Esophagus muscularis mucosa (tissue), 4 donors: ENCODE measurements around the gene EIF2B1. TPM values are rescaled to one million over a fixed set of nuclear protein-coding genes. Genes with fewer than 3 reads are reported as not detected.
"Not testable (repeated sequence)": the region's sequence is repeated elsewhere in the genome, so short reads cannot be mapped to it uniquely, and the experiment has no call there.

Source experiments
- DNase-seq: peaks from one replicate; pipeline ENCODE4 v3.0.0-alpha.2; 2017; ENCODE audit errors: extremely low spot score
- H3K27ac ChIP-seq, 4 donors: fragments of 200-600 bp; sonication (generic); replicated peaks in 1 of 4; 1 replicate in 3 of 4; 2 replicates in 1 of 4; pipeline ENCODE4 v1.5.1; 2016 to 2019; ENCODE audit warnings: mild to moderate bottlenecking in 1 of 4
- H3K27me3 ChIP-seq, 4 donors: fragments of 200-600 bp; sonication (generic); one replicate each; pipeline versions ENCODE4 v1.5.1 to v1.6.0; 2016 to 2019
- H3K36me3 ChIP-seq, 4 donors: fragments of 200-600 bp; sonication (generic); one replicate each; pipeline ENCODE4 v1.5.1; 2016 to 2019
- H3K4me1 ChIP-seq, 4 donors: fragments of 200-600 bp; sonication (generic); one replicate each; pipeline ENCODE4 v1.5.1; 2016 to 2019
- H3K4me3 ChIP-seq, 4 donors: fragments of 200-600 bp; sonication (generic); 1 replicate in 2 of 4; 2 replicates in 2 of 4; pipeline ENCODE4 v1.5.1; 2016 to 2019; ENCODE audit warnings: mild to moderate bottlenecking in 4 of 4, moderate library complexity in 1 of 4
- H3K9me3 ChIP-seq, 4 donors: fragments of 200-600 bp; sonication (generic); 1 replicate in 3 of 4; 2 replicates in 1 of 4; pipeline ENCODE4 v1.5.1; 2016 to 2019
- EP300 ChIP-seq: sonication (generic); formaldehyde crosslinking; IDR thresholded peaks from one replicate; pipeline ENCODE4 v1.6.1; 2017; ENCODE audit warnings: antibody characterized with exemption
- POLR2A ChIP-seq: fragments of 450-650 bp; IDR thresholded peaks from one replicate; pipeline ENCODE4 v1.6.1; 2017; ENCODE audit warnings: antibody characterized with exemption, moderate library complexity, mild to moderate bottlenecking, low read depth
- POLR2AphosphoS5 ChIP-seq, 2 donors: sonication (generic); formaldehyde crosslinking; IDR thresholded peaks; one replicate each; pipeline ENCODE4 v1.6.1; 2017; ENCODE audit warnings: antibody characterized with exemption in 2 of 2
- WGBS: methylation state at CpG from one replicate; pipeline ENCODE4 v1.1.5; 2018; 5-methylcytosine and 5-hydroxymethylcytosine counted together
- intact Hi-C: fragments of 100-400 bp; cut with DNase I; formaldehyde crosslinking; loops from one replicate; pipeline ENCODE4 v1.15.1; 2023
- total RNA-seq, 4 donors: library from RNA; depleted of rRNA; stranded (reverse); fragments of >200 nt; gene quantifications; one replicate each; pipeline versions ENCODE4 v1.1.0 to v1.2.1, GENCODE V29; 2016
- TF ChIP-seq, protein P1 (sequence below), 3 experiments: fragments of 200-600 bp in 2 of 3; fragments of 450-650 bp in 1 of 3; sonication (generic) in 2 of 3; IDR thresholded peaks; one replicate each; pipeline ENCODE4 v1.5.1; 2017 to 2019; ENCODE audit warnings: antibody characterized with exemption in 3 of 3, mild to moderate bottlenecking in 2 of 3, moderate library complexity in 1 of 3

The EIF2B1 gene
- total RNA-seq, 4 donors from 2014 or later: 73.7 to 117 (median 94.6) TPM

DNA sequence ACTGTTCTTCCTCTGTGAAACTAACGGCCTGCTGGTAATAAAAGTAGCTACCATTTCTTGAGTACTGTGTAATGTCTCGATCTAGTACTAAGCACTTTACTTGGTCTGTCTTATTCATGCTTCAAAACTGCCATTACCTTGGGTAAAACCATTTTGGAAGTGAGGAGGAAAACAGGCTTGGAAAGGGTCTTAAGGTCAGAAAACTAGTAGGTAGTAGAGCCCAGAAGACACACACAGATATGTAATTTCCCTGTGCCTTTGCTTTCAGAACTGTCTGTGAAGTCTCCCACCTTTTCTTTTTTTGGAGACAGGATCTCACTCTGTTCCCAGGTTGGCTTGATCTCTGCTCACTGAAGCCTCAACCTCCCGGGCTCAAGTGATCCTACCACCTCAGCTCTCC lies 35.0 kb downstream of the EIF2B1 start:
- intact Hi-C loops: no loop called here
- no peak for DNase-seq
- Histone ChIP-seq H3K4me3 (no peak overlapping the region), H3K27me3 (no peaks in the 10 kb centered on the region), H3K4me1 (peaks cover 20 to 31% (median 27%) of the 10 kb centered on the region in 4 donors), H3K9me3 (no peaks in the 10 kb centered on the region), H3K27ac (no peak overlapping the region), H3K36me3 (peaks cover 19 to 56% (median 50%) of the 10 kb centered on the region in 4 donors)
- 90% methylated on average over 3 of the region's 3 CpGs for WGBS
- no peak for TF ChIP-seq POLR2AphosphoS5 (IDR thresholded peaks at IDR 0.05)
- TF ChIP-seq, protein P1, sequence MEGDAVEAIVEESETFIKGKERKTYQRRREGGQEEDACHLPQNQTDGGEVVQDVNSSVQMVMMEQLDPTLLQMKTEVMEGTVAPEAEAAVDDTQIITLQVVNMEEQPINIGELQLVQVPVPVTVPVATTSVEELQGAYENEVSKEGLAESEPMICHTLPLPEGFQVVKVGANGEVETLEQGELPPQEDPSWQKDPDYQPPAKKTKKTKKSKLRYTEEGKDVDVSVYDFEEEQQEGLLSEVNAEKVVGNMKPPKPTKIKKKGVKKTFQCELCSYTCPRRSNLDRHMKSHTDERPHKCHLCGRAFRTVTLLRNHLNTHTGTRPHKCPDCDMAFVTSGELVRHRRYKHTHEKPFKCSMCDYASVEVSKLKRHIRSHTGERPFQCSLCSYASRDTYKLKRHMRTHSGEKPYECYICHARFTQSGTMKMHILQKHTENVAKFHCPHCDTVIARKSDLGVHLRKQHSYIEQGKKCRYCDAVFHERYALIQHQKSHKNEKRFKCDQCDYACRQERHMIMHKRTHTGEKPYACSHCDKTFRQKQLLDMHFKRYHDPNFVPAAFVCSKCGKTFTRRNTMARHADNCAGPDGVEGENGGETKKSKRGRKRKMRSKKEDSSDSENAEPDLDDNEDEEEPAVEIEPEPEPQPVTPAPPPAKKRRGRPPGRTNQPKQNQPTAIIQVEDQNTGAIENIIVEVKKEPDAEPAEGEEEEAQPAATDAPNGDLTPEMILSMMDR (IDR thresholded peaks at IDR 0.05): no peak

DNA sequence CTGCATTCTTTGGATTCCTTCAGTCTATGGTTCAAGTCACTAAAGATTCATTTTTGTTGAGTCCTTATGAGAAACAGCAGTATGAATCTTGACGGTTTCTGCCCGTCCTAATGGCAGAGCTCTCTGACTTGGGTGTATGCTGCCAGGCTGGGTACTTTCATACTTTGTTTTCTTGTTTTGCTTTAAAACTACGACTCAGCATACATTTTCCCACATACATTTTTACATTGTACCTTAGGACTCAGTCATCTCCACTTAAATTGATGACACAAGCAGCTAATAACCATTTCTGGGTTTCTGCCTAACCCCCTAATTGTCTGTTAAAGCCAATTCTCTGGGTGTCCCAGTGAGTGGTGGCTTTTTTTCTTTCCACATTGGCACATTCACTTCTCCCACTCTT lies 36.4 kb downstream of the EIF2B1 start:
- no peak for DNase-seq
- Histone ChIP-seq H3K4me1 (peaks cover 9 to 30% (median 17%) of the 10 kb centered on the region in 4 donors), H3K27ac (no peak overlapping the region), H3K27me3 (no peaks in the 10 kb centered on the region), H3K36me3 (peaks cover 26 to 70% (median 64%) of the 10 kb centered on the region in 4 donors), H3K4me3 (no peak overlapping the region), H3K9me3 (no peaks in the 10 kb centered on the region)
- intact Hi-C loops: no loop called here
- TF ChIP-seq POLR2A (no peak), EP300 (no peak), POLR2AphosphoS5 (IDR thresholded peaks at IDR 0.05) (no peak)
- TF ChIP-seq, protein P1 (IDR thresholded peaks at IDR 0.05): no peak
- 60% methylated on average over 3 of the region's 3 CpGs for WGBS

GRCh38 chr12:123595729-123596128 lies 37.8 kb downstream of the EIF2B1 start:
- H3K27ac ChIP-seq: no peak overlapping the region
- DNase-seq: no peak
- intact Hi-C loops: no loop called here
- H3K4me1 ChIP-seq: peaks cover 2 to 32% (median 14%) of the 10 kb centered on the region in 4 donors
- H3K4me3 ChIP-seq: no peak overlapping the region
- TF ChIP-seq EP300: no peak
- TF ChIP-seq, protein P1 (IDR thresholded peaks at IDR 0.05): no peak
- TF ChIP-seq POLR2AphosphoS5 (IDR thresholded peaks at IDR 0.05): no peak
- no peak for TF ChIP-seq POLR2A
- H3K9me3 ChIP-seq: no peaks in the 10 kb centered on the region
- no peaks in the 10 kb centered on the region for H3K27me3 ChIP-seq
- peaks cover 38 to 84% (median 78%) of the 10 kb centered on the region in 4 donors for H3K36me3 ChIP-seq

DNA sequence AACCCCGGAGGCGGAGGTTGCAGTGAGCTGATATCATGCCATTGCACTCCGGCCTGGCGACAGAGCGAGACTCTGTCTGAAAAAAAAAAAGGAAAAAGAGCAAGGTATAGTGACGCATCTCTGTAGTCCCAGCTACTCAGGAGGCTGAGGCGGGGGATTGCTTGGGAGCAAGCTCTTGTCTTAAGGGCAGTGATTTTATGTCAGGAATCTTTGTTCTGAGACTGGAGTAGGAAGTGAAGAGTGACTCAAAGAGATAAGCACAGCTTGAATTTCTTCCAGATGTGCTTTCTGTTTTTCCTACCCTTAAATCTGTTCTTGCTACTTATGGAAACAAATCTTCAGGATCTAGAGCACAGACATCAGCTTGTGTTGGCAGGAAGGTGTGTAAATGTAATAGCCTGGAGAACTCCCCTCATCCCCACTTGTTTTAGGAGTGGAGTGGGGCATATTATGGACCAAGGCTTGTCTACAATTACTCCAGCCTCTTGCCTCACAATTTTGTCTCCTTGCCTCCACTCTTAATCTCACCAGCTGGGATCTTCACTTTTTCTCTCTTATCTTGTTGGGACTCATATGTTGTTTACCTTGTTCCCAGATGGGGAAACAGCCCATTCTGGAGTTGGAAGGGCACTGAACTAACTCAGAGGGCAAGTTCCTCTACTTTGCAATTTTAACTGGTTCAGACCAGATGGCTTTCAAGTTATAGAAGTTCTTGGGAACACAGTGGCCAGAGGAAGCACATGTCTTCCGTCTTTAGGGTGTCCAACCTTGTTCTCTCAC lies 41.6 kb downstream of the EIF2B1 start:
- 76% methylated on average over 8 of the region's 8 CpGs for WGBS
- Histone ChIP-seq H3K27ac (no peak overlapping the region), H3K9me3 (no peaks in the 10 kb centered on the region), H3K4me1 (peaks cover 21 to 61% (median 38%) of the 10 kb centered on the region in 4 donors), H3K36me3 (peaks cover 58 to 100% (median 94%) of the 10 kb centered on the region in 4 donors), H3K27me3 (no peaks in the 10 kb centered on the region), H3K4me3 (no peak overlapping the region)
- TF ChIP-seq, protein P1 (IDR thresholded peaks at IDR 0.05): no peak
- TF ChIP-seq POLR2A (no peak), POLR2AphosphoS5 (IDR thresholded peaks at IDR 0.05) (no peak), EP300 (no peak)
- intact Hi-C loops: no loop called here
- DNase-seq: no peak

DNA sequence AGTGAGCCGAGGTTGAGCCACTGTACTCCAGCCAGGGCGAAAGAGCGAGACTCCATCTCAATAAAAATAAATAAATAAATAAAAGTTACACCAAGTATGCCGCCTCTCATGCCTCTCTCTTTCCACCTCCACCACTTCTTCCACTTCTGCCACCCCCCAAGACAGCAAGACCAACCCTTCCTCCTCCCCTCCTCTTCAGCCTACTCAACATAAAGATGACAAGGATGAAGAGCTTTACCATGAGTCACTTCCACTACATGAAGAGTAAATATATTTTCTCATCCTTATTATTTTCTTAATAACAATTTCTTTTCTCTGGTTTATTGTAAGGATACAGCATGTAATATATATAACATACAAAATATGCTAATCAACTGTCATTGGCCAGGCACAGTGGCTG lies 52.7 kb downstream of the EIF2B1 start:
- H3K36me3 ChIP-seq: no peaks in the 10 kb centered on the region
- TF ChIP-seq EP300 (no peak), POLR2AphosphoS5 (IDR thresholded peaks at IDR 0.05) (no peak), POLR2A (no peak)
- TF ChIP-seq, protein P1 (IDR thresholded peaks at IDR 0.05): no peak
- H3K4me1 ChIP-seq: peaks cover 17 to 34% (median 31%) of the 10 kb centered on the region in 4 donors
- H3K4me3 ChIP-seq: no peak overlapping the region
- intact Hi-C loops: loop anchor here (5.0 kb wide), 2 partner anchors 123 to 218 kb away; partner anchors contain the start of genes SBNO1 and SNRNP35
- no peaks in the 10 kb centered on the region for H3K9me3 ChIP-seq
- H3K27ac ChIP-seq: no peak overlapping the region
- H3K27me3 ChIP-seq: no peaks in the 10 kb centered on the region
- WGBS: 92% methylated on average over 4 of the region's 4 CpGs
- no peak for DNase-seq

DNA sequence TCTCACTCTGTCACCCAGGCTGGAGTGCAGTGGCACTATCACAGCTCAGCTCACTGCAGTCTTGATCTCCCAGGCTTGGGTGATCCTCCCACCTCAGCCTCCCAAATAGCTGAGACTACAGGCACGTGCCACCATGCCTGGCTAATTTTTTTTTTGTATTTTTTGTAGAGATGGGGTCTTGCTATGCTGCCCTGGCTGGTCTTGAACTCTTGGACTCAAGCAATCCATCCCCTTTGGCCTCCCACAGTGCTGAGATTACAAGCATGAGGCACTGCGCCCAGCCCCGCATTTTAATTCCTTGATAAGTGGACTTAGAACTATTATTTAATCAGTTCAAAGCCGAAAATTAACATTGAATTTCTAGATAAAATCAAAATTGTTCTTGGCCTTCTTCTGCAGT lies 54.7 kb downstream of the EIF2B1 start:
- H3K4me3 ChIP-seq, H3K9me3 ChIP-seq, H3K27ac ChIP-seq, DNase-seq, H3K36me3 ChIP-seq, intact Hi-C loops, H3K27me3 ChIP-seq: not testable (repeated sequence)
- H3K4me1 ChIP-seq: peaks cover 10 to 23% (median 21%) of the 10 kb centered on the region in 4 donors
- WGBS: 91% methylated on average over 4 of the region's 4 CpGs
